HG03378 (cell line): ENCODE measurements around the gene WDPCP.
"Not testable (repeated sequence)": the region's sequence is repeated elsewhere in the genome, so short reads cannot be mapped to it uniquely, and the experiment has no call there.

Source experiments
- ATAC-seq: cut with Tn5 transposase; IDR thresholded peaks from one replicate; pipeline ENCODE4 v1.9.1; 2021; ENCODE audit warnings: mild to moderate bottlenecking, moderate library complexity; ENCODE audit not compliant: unreplicated experiment

WDPCP gene

GRCh38 chr2:63270717-63271116 lies 317.6 kb downstream of the WDPCP start:
- no peak for ATAC-seq

- ATAC-seq: no peak
Measured at GRCh38 chr2:63268946-63269345, 319.3 kb downstream of the WDPCP start.

- ATAC-seq: no peak
Measured at GRCh38 chr2:63261137-63261621, 327.1 kb downstream of the WDPCP start.

- no peak for ATAC-seq
Measured at GRCh38 chr2:63257473-63257872, 330.8 kb downstream of the WDPCP start.

- ATAC-seq: no peak
Measured at GRCh38 chr2:63249161-63249560, 339.1 kb downstream of the WDPCP start.

- ATAC-seq: no peak
Measured at GRCh38 chr2:63242747-63243146, 345.5 kb downstream of the WDPCP start.

GRCh38 chr2:63225964-63226686 lies 362.2 kb downstream of the WDPCP start:
- no peak for ATAC-seq

- ATAC-seq: no peak
Measured at GRCh38 chr2:63218800-63219526, 369.3 kb downstream of the WDPCP start.

- no peak for ATAC-seq
Measured at GRCh38 chr2:63195310-63195709, 393.0 kb downstream of the WDPCP start.

GRCh38 chr2:63194175-63194574 lies 394.1 kb downstream of the WDPCP start:
- no peak for ATAC-seq

- no peak for ATAC-seq
Measured at GRCh38 chr2:63192889-63193774, 395.1 kb downstream of the WDPCP start.

GRCh38 chr2:63192169-63192888 lies 395.9 kb downstream of the WDPCP start:
- ATAC-seq: no peak

GRCh38 chr2:63189026-63189425 lies 399.3 kb downstream of the WDPCP start:
- ATAC-seq: no peak

- no peak for ATAC-seq
Measured at GRCh38 chr2:63186331-63186730, 401.9 kb downstream of the WDPCP start.

- no peak for ATAC-seq
Measured at GRCh38 chr2:63163161-63163820, 425.0 kb downstream of the WDPCP start.

GRCh38 chr2:63159262-63159661 lies 429.0 kb downstream of the WDPCP start:
- ATAC-seq: no peak

GRCh38 chr2:63136683-63137082 lies 451.6 kb downstream of the WDPCP start:
- ATAC-seq: not testable (repeated sequence)

- ATAC-seq: no peak
Measured at GRCh38 chr2:63132020-63132419, 456.3 kb downstream of the WDPCP start.

- no peak for ATAC-seq
Measured at GRCh38 chr2:63131196-63131595, 457.1 kb downstream of the WDPCP start.

- no peak for ATAC-seq
Measured at GRCh38 chr2:63127594-63127993, 460.7 kb downstream of the WDPCP start.
